ENCODE measurements around the gene ADA.
A peak's percentile ranks its signal among the peaks of the same experiment; 100 is the strongest.
"Not testable (repeated sequence)": the region's sequence is repeated elsewhere in the genome, so short reads cannot be mapped to it uniquely, and the experiment has no call there.

The ADA gene

GRCh38 chr20:44651684-44652423 is at the start of gene ADA:
Gene ADA (minus strand): TSS chr20:44651699. CDS start chr20:44651607, 92 bp downstream.
- DNase-seq: no peak

DNA sequence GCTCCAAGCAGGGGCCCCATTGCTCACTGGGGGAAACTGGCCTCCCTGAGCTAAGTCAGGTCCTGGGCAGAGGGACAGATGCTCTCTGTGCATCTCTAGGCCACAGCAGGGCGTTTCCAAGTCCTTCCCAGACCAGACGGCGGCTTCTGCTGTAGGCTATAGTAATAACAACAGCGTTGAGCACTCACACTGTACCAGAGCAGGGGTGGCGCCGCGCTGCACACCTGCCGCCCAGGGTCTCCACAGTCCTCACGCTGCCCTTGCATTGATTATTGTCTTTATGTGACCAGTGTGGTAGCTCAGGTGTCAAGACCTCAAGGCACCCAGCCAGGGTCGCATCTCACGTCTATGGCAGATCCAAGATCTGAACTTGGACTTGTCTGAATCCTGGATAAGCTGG is 48.8 kb upstream of the ADA start:
- peak; percentile 33 for DNase-seq

DNA sequence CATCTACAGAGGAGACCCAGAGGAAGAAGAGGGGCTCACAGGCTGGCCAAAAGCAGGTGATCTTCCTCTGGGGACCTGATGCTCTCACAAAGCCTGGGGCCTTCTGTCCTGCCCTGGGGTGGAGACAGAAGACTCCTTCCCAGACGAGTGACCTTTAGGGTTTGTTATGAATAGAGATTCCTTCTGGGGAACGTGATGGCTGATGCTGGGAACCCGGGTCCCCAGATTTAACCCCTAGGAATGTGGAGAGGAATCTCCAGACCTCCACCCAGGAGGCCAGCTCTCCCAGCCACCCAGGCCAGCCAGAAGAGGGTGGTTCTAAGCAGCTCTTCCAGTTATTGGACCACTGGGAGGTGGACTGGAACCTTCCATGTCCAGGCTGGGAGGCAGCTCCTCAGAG is 46.9 kb upstream of the ADA start:
- no peak for DNase-seq

DNA sequence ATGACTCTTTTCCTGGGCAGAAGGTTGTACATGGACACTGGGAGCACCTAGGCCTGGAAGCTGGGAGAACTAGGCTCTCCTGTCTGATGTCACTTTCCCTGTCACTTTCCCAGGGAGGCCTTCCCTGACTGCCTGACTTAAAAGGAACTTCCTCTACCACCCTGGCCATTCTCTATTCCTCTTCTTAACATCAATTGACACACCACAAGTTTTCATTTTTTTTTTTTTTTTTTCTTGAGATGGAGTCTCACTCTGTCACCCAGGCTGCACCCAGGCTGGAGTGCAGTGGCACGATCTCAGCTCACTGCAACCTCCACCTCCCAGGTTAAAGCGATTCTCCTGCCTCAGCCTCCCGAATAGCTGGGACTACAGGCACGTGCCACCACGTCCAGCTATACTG is 45.5 kb upstream of the ADA start:
- DNase-seq: not testable (repeated sequence)

- no peak for DNase-seq
Measured at GRCh38 chr20:44696315-44696714, 44.8 kb upstream of the ADA start.

DNA sequence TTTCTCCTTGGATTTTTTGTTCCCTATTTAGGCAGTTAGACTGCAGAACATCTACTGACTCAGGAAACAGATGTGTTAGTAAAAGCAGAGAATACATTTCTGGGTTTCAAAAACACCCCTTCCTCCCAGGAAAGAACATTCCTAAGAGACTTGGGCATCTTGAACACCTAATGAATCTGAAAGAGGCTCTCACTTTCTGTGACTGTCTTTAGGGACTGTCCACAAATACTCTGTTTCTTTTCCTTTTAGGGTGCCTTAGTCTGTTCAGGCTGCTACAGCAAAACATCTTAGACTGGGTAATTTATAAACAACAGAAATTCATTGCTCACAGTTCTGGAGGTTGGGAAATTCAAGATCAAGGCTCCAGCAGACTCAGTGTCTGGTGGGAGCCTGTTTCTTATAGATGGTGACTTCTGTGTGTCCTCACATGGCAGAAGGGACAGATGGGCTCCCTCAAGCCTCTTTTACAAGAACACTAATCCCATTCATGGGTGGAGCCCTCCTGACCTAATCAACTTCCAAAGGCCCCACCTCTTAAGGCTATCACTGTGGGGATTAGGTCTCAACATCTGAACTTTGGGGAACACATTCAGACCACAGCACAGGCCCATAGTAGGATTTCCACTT is 44.3 kb upstream of the ADA start:
- peak; percentile 38 for DNase-seq

DNA sequence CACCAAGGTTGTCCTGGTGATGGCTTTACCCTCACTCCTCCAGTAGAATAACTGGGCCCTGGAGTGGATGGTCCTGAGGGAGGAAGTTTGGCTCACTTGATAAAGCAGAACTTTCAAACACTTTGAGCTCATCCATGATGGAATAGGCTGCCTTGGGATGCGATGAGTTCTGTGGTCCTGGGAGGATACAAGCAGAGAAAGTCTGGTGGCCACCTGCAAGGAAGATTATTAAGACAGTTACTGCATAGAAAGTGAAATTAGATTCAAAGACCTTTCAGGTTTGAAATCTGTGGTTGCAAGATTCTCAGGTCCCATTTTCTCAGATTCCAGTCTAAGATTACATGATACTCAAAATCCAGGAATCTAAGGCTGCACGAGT is 43.8 kb upstream of the ADA start:
- no peak for DNase-seq

- DNase-seq: no peak
Measured at GRCh38 chr20:44694159-44694558, 42.7 kb upstream of the ADA start.

- no peak for DNase-seq
Measured at GRCh38 chr20:44693627-44694026, 42.1 kb upstream of the ADA start.

GRCh38 chr20:44692932-44693480 is 41.5 kb upstream of the ADA start:
- no peak for DNase-seq

- DNase-seq: peak; percentile 50
Measured at GRCh38 chr20:44691424-44692423, 40.2 kb upstream of the ADA start.

DNA sequence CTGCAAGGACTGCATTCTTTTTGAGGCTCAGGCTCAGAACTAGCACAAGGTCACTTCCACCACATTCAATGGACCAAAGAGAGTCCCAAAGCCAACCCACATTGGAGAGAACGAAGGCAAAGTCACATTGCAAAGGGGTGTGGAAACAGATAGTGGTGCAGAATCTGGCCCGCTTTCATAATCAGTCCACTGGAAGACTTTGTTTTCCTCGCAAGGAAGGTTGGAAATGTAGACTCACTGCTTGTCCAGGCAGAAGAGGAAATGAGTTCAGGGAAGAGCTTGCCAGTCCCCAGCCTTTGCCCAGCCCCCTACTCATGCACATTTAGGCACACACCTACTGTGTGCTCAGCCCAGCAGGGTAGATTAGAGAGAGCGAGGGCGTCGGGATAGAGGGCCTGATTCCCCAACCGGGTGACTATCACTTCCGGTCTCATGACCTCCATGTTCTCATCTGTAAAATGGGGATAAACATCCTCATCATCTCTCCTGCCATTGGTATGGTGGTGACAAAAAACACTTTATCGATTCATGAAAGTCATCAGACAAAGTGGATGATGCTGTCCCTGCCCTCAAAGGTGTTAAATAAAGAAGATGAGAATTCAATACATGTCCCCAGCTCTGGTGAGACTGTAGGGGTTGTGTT is 39.4 kb upstream of the ADA start:
- no peak for DNase-seq

DNA sequence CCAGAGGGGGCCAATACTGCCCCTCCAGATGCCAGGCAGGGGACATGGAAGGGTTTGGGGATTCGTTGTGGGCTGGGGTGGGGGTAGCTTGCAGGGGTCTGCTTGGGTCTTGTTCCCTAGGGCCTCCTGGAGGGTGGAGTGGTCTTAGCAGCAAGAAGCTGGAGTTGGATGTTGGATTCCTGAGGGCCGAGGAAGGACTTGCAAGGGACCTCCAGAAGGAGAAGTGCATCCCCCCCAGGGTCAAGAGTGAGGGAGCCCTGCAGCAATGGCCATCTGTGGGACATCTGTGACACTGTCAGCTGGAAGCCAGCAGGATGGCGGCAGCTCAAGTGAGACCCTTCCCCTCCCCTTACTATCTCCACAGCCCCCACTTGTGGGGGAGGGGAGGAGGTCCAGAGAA is 38.3 kb upstream of the ADA start:
- no peak for DNase-seq

- DNase-seq: no peak
Measured at GRCh38 chr20:44688053-44688625, 36.6 kb upstream of the ADA start.

DNA sequence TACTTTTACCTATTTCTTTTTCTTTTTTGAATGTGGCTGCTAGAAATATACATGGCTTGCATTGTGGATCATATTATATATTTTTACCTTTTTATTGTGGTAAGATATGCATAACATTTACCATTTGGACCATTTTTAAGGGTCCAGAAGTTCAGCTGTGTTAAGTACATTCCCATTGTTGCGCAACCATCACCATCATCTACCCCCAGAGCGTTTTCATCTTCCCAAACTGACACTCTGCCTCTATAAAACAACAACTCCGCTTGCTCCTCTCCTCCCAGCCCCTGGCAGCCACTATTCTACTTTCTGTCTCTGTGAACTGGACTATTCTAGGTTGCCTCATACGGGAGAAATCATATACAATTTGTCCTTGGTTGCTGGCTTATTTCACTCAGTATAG is 35.4 kb upstream of the ADA start:
- no peak for DNase-seq

DNA sequence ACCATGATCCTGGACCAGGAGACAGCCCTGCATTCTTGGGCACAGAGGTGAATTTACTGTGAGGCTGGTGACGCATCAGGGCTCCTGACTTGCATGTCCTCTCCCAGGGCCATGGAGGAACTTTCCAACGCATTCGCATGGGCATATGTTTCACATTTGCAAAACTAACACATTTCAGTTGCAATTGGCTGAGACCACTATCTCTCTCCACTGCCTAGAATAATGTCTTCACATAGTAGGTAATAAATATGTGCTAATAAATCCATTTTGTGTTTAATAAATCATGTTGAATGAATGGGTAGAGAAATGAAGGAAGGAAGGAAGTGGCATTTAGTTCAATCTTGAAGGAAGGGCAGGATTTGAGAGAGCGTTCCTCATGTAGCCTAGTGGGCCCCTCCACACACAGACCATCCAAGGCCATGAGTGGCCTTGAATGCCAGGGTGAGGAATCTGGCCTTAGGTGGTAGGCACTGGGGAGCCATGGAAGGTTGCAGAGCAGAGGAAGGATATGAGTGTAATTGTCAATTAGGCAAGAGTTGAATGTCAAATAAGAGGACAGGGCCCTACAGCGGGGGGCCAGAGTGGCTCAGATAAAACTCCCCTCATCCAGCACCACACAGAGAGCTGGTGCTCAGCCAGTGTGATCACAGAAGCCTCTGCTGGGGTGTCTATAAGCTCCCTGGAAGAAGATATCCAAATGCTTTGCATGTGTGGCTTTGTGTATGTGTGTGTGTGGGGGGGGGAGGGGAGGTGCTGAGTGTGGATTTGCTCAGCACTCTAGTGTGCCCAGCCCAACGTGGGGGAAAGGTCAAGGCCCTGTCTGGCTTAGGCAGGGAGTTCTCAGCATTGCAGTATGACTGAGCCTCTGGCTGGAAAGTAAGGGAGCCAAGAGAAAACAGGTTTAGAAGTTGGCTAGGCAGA is 32.8 kb upstream of the ADA start:
- no peak for DNase-seq

- DNase-seq: peak; percentile 16
Measured at GRCh38 chr20:44683263-44684046, 32.0 kb upstream of the ADA start.

DNA sequence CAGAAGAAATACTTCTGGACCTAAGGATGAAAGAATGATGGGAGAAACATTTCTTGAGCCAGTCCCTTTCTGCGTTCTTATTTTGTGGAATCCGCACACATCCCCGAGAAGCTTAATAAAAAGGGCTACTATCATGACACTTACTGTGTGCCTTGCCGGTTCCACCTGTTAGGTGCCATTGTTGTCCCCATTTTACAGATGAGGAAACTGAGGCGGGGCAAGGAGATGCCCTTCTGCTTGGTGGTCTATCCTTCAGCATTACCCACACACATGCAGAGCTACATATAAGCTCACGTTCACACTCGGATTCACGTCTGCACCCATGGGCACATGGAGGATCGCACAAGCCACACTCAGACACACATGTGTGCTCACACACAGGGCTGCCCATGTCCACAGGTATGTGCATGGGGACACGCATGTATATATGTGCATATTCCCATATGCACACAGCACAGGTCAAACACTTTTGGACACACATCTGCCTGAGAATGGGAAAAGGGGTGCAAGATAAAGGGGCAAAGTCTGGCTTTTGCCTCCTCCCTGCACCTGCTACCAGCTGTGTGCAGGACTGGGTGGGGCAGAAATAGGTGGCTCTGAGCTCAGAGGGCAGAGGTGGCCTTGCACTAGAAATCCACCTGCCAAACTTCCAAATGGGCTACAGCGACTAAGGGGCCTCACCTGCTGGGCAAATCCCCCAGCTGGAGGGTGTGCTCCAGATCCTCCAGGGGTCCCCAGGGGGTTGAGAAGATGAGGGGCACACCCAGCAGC is 30.5 kb upstream of the ADA start:
- no peak for DNase-seq

DNA sequence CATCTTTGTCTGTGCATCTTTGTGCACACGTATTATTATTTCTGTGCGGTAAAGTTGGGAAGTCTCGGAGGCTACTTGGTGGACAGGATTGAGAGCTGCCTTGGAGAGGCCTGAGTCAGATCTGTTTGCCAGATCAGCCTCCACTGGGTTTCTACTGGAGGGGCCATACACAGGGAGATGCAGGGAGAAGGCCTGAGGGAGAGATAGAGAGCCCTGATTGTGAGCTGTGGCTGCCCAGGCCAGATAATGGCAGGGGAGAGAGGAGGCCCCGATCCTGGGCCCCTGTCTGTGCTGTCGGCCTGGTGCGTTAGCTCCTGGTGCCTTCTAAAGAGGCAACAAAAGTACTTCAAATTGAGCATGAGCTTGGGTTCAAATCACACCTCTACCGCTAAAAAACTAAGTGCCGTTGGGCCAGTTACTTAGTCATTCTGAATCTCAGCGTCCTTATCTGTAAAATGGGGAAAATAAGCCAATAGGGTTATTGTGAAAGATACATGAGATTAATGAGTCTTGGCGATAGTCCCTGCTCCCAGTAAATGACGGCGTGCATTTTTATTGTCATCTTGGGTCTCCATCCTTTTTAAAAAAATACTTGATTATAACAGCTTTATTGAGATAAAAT is 27.6 kb upstream of the ADA start:
- DNase-seq: no peak
